Spleen (tissue), 7 donors: ENCODE data around the gene PAEP.

Experiments used
- CTCF ChIP-seq, 11 experiments: fragments of 200-600 bp in 7 of 11; fragments of 450-650 bp in 4 of 11; sonication (generic) in 4 of 11; IDR thresholded peaks in 8 of 11; conservative IDR thresholded peaks in 3 of 11; 1 replicate in 7 of 11; 2 replicates in 4 of 11; pipeline versions ENCODE4 v1.4.0 to v1.8.0; 2016 to 2021; ENCODE audit warnings: antibody characterized with exemption in 11 of 11, inconsistent platforms in 4 of 11, mild to moderate bottlenecking in 1 of 11
- POLR2A ChIP-seq, 3 donors: fragments of 450-650 bp; IDR thresholded peaks; one replicate each; pipeline ENCODE4 v1.5.1; 2017; ENCODE audit warnings: antibody characterized with exemption in 3 of 3, mild to moderate bottlenecking in 1 of 3
- POLR2AphosphoS5 ChIP-seq, 3 donors: sonication (generic); formaldehyde crosslinking; IDR thresholded peaks; one replicate each; pipeline ENCODE4 v1.5.1; 2017; ENCODE audit warnings: antibody characterized with exemption in 3 of 3
- donor health status: DM: no; HTN: no; CAD: no; lungs with moderate emphysema.
- donor health status: DM: no; HTN: no; CAD: no.
- donor health status: DM: no; HTN: no; CAD: no.

GRCh38 chr9:135604437-135605237 is 43.1 kb downstream of the PAEP start:
- TF ChIP-seq CTCF (IDR thresholded peaks at IDR 0.05 in 8 of 11, conservative IDR thresholded peaks at IDR 0.05 in 3 of 11) (no peak), POLR2A (IDR thresholded peaks at IDR 0.05) (no peak), POLR2AphosphoS5 (IDR thresholded peaks at IDR 0.05) (no peak)
